GM12878 (cell line): ENCODE data around the gene EPB42. TPM values are rescaled to one million over a fixed set of nuclear protein-coding genes. Genes with fewer than 3 reads are reported as not detected.

Experiments used
- CUX1 ChIP-seq: IDR thresholded peaks from 2 replicates; pipeline ENCODE4 v1.6.1; 2012; ENCODE audit warnings: improper control_type of control experiment, low read depth, low read length; ENCODE audit not compliant: insufficient replicate concordance
- E2F8 ChIP-seq: fragments of 450-650 bp; IDR thresholded peaks from 2 replicates; pipeline ENCODE4 v1.6.1; 2018; ENCODE audit warnings: mild to moderate bottlenecking, low read depth, moderate library complexity; ENCODE audit not compliant: partially characterized antibody
- HDAC2 ChIP-seq: fragments of 200-600 bp; sonication (generic); IDR thresholded peaks from 2 replicates; pipeline ENCODE4 v1.6.1; 2017
- IKZF1 ChIP-seq: fragments of 450-650 bp; conservative IDR thresholded peaks from 2 replicates; pipeline ENCODE4 v1.6.1; 2017; ENCODE audit warnings: antibody characterized with exemption, mild to moderate bottlenecking
- RUNX3 ChIP-seq: IDR thresholded peaks from 2 replicates; pipeline ENCODE4 v1.6.1; 2012; ENCODE audit warnings: low read length, inconsistent platforms
- SIN3A ChIP-seq: IDR thresholded peaks from 2 replicates; pipeline ENCODE4 v1.6.1; 2012; ENCODE audit warnings: low read depth, low read length, improper control_type of control experiment
- USF2 ChIP-seq: IDR thresholded peaks from 2 replicates; pipeline ENCODE4 v1.6.1; 2011; ENCODE audit warnings: low read depth, low read length, improper control_type of control experiment, borderline replicate concordance
- ZBTB33 ChIP-seq: fragments of 450-650 bp; IDR thresholded peaks from 2 replicates; pipeline ENCODE4 v1.6.1; 2017; ENCODE audit warnings: mild to moderate bottlenecking
- ZNF622 ChIP-seq: fragments of 450-650 bp; IDR thresholded peaks from 2 replicates; pipeline ENCODE4 v1.6.1; 2017; ENCODE audit warnings: mild to moderate bottlenecking, inconsistent platforms
- polyA plus RNA-seq, 11 experiments: library from polyadenylated mRNA; depleted of rRNA in 4 of 11; unstranded in 6 of 11; stranded (reverse) in 5 of 11; fragments of >200 nt; fragmentation: Nextera tagmentation in 4 of 11; fragmentation: Illumina TruSeq in 1 of 11; extraction: Ambion mirVana in 4 of 11; extraction: Trizol in 1 of 11; gene quantifications; 1 replicate in 1 of 11; 2 replicates in 10 of 11; pipeline versions ENCODE4 v1.2.1 to v1.2.3, GENCODE V29; 2011 to 2016; ENCODE audit warnings: inconsistent platforms in 2 of 11, missing spikeins in 2 of 11, low read depth in 1 of 11
- total RNA-seq, 4 experiments: library from RNA; depleted of rRNA in 3 of 4; stranded (reverse); fragments of >200 nt in 3 of 4; fragmentation: Illumina TruSeq in 1 of 4; extraction: Trizol in 1 of 4; gene quantifications; 2 replicates each; pipeline versions ENCODE4 v1.2.1 to v1.2.3, GENCODE V29; 2013 to 2021
- TF ChIP-seq, protein P1 (sequence below): fragments of 450-650 bp; IDR thresholded peaks from 2 replicates; pipeline ENCODE4 v1.6.1; 2017; ENCODE audit warnings: low read depth, mild to moderate bottlenecking, moderate library complexity
- TF ChIP-seq, protein P2 (sequence below): IDR thresholded peaks from 2 replicates; pipeline ENCODE4 v1.6.1; 2012; ENCODE audit warnings: mild to moderate bottlenecking, low read depth, low read length

The EPB42 gene
- total and polyA plus RNA-seq, 10 of the 15 experiments (the other 5 are each of a cell fraction or from before 2014, with no cell fraction given) = not detected

DNA sequence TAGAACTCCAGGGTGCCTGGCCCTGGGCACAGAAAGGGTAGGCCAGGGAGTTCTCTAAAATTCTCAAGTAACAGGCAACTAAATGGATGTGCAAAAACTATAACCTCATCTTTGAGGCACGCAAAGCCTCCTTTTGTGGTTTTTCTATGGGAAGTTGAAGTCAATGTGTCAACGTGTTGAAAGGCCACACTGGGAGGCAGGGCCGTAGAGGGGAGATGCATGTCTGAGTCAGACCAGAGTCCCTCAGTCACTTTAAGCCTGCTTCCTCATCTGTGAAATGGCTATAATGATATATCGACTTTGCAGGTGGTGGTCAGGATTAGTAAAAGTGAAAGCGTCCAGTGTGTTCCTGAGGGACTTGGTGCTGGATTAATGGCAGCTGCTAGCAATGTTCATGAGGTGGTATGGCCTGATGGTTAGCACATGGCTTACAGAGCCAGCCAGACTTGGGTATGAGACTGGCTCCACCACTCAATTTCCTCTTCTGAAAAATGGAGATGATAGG is 28.9 kb upstream of the EPB42 start (continued):
- TF ChIP-seq ZBTB33 = no peak
- TF ChIP-seq IKZF1 = peak; percentile 99
- peak; percentile 41 for TF ChIP-seq CUX1
- TF ChIP-seq E2F8 = no peak
- TF ChIP-seq SIN3A = no peak
- TF ChIP-seq, protein P1, sequence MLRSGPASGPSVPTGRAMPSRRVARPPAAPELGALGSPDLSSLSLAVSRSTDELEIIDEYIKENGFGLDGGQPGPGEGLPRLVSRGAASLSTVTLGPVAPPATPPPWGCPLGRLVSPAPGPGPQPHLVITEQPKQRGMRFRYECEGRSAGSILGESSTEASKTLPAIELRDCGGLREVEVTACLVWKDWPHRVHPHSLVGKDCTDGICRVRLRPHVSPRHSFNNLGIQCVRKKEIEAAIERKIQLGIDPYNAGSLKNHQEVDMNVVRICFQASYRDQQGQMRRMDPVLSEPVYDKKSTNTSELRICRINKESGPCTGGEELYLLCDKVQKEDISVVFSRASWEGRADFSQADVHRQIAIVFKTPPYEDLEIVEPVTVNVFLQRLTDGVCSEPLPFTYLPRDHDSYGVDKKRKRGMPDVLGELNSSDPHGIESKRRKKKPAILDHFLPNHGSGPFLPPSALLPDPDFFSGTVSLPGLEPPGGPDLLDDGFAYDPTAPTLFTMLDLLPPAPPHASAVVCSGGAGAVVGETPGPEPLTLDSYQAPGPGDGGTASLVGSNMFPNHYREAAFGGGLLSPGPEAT = peak; percentile 96
- TF ChIP-seq RUNX3 = peak; percentile 98
- no peak for TF ChIP-seq USF2
- TF ChIP-seq, protein P2, sequence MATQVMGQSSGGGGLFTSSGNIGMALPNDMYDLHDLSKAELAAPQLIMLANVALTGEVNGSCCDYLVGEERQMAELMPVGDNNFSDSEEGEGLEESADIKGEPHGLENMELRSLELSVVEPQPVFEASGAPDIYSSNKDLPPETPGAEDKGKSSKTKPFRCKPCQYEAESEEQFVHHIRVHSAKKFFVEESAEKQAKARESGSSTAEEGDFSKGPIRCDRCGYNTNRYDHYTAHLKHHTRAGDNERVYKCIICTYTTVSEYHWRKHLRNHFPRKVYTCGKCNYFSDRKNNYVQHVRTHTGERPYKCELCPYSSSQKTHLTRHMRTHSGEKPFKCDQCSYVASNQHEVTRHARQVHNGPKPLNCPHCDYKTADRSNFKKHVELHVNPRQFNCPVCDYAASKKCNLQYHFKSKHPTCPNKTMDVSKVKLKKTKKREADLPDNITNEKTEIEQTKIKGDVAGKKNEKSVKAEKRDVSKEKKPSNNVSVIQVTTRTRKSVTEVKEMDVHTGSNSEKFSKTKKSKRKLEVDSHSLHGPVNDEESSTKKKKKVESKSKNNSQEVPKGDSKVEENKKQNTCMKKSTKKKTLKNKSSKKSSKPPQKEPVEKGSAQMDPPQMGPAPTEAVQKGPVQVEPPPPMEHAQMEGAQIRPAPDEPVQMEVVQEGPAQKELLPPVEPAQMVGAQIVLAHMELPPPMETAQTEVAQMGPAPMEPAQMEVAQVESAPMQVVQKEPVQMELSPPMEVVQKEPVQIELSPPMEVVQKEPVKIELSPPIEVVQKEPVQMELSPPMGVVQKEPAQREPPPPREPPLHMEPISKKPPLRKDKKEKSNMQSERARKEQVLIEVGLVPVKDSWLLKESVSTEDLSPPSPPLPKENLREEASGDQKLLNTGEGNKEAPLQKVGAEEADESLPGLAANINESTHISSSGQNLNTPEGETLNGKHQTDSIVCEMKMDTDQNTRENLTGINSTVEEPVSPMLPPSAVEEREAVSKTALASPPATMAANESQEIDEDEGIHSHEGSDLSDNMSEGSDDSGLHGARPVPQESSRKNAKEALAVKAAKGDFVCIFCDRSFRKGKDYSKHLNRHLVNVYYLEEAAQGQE = no peak
- TF ChIP-seq ZNF622 = no peak
- no peak for TF ChIP-seq HDAC2
